Stimulated activated CD8-positive, alpha-beta memory T cell treated with anti-CD3 and anti-CD28 coated beads, Interleukin-15, amount 100 ng/mL, for 1 hour (primary cell): ENCODE data around the gene DNAJA1.
"Not testable (repeated sequence)": the region's sequence is repeated elsewhere in the genome, so short reads cannot be mapped to it uniquely, and the experiment has no call there.

Experiments used
- DNase-seq: peaks from one replicate; pipeline ENCODE4 v3.0.0-alpha.2; 2020; ENCODE audit warnings: low read depth

The DNAJA1 gene

DNA sequence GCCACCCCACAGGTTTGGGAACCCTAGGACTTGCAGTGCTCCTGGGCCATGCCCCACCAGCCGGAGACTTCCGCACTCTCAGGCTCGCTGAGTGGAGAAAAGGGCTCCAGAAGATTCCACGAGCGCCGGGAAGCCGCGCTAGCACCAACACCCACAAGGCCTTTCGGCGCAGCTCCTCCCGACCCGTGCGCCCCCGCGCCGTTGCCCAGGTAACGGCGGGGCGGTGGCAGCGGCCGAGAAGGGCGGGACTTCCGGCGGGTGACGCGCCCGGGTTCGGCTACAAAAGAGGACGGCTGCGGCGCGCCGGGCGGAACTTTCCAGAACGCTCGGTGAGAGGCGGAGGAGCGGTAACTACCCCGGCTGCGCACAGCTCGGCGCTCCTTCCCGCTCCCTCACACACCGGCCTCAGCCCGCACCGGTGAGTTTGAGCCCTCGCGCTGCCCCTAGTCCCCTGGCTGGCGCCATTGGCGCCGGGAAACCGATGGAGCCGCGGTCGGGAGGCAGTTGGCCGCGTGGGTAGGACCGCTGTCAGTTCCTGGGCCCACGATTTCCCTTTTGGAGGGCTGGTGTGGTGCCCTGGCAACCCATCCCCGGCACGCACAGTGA lies at the start of gene DNAJA1:
Gene DNAJA1, plus strand, starts transcription at position 308 of the 606 bp plus-strand sequence. CDS start 1,212 bp downstream, outside the sequence.
- DNase-seq = peak; percentile 93

DNA sequence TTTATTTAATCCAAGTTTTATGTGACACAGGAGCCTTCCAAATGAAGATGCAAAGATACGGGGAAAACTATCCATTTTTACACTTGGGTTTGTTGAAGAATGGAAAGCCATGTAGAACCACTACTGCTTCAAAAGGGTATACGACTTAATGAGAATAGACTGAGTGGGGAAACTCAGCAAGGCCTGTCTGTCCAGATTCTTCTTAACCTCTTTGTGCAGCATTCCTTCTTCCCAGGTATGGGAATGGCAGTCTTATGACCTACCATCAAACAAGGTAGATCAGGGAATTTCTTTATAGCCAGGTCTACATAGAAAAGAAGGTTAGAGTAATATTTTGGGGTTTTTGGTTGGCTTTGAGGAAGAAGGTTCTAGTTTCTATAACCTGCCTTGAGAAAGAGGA lies 47.0 kb upstream of the DNAJA1 start:
- no peak for DNase-seq

DNA sequence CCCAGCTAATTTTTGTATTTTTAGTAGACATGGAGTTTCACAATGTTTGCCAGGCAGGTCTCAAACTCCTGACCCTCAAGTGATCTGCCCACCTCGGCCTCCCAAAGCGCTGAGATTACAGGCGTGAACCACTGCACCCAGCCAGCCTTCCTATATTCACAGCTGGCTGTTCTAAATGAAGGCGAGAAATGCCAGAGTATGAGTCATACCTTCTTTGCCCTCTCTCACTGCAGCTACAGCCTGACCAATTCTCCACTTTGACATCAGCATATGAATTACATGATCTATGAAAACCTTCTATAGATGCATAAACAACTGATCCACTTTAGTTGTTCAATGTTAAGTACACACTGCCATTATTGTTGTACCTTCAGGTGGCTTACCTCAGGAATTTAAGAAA lies 38.1 kb upstream of the DNAJA1 start:
- DNase-seq = no peak

DNA sequence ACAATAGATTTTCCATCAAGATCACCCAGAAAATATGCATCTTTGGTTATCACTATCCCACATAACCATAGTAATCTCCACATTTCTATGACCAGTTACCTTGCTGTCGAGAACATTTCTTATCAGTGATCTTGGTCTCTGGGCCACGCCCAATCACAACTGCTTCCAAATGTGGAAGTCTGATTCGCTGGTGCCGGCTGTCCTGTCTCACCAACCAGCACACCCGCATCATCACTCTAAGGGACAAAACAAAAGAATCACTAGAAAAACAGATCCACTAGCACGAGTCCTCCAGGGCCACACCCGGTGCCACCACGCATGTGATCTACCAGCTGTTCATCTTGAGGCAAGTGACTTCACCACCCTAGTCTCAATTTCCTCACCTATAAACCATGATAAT lies 35.4 kb upstream of the DNAJA1 start:
- DNase-seq = no peak

DNA sequence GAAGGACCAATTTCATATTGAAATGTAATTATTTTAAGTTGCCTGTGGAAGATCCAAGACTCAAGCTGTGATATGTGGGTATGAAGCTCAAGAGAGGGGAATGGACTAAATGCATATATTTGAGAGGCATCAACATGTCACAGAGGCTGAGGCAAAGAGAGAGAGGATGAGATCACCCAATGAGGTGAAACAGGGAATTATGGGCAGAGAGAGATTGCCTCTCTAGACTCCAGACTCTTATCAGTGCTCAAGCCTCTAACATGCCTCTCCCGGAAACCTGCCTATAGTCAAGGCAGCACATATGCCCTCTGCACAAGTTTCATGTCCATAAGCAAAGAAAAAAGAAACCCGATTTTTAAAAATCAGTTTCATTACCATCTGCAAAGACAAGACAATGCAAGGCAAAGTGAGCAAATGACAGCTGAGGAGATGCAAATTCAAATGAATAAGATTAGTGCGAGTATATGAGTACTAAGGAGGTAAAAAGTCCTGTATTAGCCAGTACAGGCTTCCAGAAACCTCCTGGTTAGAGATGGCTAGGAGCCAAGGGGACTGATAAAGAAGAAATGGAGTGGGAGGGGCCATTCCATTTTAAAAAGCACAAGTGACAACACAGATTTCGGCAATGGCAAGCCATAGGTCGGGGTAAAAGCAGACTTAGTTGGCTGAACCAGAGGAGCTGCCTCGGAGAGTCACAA lies 33.0 kb upstream of the DNAJA1 start:
- DNase-seq = no peak

DNA sequence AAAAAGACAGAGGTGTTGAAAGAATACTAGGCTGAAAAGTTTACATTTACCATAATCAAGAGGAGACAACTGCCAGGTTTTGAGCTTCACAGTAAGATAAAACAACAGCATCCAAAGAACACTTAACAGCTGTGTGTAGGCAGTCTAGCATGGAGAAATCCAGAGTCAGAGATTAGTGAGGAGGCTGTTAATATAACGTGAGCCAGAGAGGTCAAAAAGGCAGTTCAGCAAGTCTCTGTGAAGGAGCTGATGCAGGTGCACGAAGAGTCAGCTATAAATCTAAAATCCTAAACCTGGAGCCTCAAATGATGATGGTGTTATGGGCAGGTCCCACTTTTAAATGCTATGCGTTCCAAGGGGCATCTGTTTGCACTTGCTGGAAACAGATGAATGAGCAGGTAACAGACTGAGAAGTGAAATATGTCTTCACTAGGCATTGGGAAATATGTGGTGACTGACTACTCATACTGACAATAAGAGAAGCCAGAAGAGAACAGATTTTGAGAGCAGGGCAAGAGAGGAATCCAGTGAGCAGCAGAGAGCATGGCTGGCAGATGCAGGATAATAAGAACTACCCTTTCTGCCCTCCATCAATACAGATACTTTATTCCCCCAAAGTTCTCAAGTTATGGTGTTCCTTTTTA lies 32.4 kb upstream of the DNAJA1 start:
- no peak for DNase-seq

DNA sequence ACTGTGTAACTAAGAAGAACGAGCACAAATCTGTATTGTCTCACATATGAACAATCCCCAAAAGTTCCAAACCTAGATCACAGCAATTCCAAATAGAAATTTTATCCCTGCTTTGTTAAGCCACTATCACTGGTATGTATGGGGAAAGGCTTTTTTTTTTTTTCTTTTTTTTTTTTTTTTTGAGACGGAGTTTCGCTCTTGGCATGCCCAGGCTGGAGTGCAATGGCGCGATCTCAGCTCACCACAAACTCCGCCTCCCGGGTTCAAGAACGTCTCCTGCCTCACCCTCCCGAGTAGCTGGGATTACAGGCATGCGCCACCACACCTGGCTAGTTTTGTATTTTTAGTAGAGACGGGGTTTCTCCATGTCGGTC lies 24.4 kb upstream of the DNAJA1 start:
- DNase-seq = not testable (repeated sequence)

DNA sequence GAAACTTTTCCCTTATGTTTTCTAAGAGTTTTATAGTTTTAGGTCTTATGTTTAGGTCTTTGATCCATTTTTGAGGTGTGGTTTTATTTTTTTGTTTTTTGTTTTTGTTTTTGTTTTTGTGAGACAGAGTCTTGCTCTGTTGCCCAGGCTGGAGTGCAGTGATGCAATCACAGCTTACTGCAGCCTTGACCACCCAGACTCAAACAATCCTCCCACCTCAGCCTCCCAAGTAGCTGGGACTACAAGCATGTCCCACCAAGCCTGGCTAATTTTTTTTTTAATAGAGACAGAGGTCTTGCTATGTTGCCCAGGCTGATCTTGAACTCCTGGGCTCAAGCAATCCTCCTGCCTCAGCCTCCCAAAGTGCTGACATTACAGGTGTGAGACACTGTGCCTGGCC lies 19.7 kb upstream of the DNAJA1 start:
- DNase-seq = not testable (repeated sequence)

DNA sequence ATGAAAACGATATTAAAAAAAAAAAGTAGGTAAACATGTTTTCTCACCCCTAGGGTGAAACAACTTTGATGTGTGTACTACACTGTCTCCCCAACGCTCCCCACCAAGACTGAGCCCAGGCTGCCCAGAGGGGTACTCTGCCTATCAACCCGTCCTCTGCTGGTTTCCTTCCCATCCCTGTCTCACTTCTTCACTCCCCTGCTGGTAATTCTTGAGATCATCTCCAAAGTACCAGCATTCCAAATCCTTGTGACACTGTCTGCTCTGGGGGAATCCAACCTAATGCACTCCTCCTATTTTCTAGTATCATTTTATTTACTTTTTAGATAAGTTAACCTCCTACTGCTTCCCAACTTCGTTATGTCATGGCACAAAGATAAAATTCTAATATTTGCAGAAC lies 17.3 kb upstream of the DNAJA1 start:
- DNase-seq = no peak

DNA sequence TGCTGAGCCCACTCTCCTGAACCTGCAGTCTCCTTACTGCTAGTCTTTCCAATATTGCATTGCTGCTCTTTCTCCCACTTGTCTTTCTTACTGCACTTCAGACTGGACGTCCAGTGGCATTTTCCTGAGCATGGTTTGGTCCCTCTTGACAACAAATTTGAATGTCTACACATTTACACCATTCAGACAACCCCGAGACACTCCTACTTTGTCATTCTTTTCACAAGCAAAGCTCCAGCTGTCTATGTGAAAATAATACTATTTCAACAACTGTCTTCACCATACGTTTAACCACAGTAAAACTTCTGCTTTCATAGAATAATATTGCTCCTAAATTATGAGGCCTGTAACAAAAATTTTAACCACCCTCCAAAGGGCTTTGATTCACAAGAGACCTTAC lies 13.2 kb upstream of the DNAJA1 start:
- no peak for DNase-seq

DNA sequence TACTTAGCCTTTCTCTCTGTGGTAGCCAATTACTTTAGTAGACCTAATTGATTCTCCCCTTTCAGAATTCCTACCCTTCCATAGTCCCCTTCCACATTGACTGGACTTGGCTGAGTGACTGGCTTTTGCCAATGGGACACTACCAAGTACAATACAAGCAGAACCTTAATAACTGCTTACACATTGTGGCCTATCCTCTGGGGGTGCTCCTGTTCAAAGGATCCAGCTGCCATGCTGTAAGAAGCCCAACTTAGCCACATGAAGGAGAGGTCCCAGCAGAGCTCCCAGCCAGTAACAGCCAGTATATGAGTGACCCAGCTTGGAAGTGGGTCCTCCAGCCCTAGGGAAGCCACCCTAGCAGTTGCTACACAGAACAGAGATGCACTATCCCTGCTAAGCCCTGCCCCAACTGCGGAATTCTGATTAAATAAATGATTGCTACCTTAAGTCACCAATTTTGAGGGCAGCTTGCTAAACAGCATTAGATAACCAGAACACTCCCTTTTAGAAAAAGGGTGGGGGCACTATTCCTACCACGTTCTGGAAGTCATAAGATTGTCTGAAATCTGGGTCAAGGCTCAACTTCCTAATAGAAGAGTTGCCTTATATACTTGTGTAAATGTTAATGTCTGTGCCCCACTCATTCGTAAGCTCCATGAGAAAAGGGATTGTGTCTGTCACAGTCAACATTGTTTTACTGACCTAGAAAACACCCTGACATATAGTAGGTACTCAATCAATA lies 12.6 kb upstream of the DNAJA1 start:
- no peak for DNase-seq

DNA sequence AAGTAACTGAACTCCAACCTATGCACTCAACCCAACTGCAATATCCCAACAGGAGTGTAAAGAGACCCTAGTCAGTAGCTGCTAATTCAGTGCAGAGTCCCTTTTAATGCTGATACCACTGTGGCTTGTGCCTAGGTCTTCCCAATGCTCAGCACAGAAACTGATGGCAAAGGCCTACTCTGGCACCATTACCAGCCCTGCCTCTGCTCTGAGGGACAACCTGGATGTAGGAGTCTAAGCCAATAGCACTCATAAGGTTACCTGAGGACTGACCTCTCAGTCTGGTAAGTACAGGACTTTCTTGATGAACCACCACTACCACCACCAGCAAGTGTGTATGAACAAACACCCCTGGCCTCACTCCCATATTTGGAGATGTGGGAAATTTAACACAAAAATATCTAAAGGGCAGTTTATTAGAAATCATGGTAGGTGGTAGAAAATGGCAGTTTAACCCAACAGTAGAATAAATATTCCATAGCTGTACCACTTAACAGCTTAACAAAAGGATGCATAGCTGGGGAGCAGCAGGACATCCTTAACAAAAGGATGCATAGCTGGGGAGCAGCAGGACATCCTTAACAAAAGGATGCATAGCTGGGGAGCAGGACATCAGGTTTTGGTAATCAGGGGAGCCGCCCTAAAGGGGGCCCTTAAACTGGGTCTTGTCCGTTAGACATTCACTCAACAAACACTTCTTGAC lies 11.0 kb upstream of the DNAJA1 start:
- no peak for DNase-seq

DNA sequence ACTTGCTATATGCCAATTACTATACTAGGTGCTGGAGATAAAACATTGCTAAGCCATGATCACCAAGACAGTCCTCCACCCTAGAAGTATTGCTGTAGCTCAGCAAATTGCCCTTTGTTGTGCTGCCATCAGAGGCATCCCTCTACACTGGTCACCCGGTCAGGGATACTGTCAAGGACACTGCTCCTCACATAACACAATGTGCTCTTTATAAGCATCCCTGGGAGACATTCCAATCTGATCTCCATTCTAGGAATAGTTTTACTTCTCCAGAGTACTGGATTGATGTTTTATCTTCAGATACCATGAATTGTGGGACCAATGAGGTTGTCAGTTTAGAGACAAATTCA lies 10.4 kb upstream of the DNAJA1 start:
- DNase-seq = no peak

DNA sequence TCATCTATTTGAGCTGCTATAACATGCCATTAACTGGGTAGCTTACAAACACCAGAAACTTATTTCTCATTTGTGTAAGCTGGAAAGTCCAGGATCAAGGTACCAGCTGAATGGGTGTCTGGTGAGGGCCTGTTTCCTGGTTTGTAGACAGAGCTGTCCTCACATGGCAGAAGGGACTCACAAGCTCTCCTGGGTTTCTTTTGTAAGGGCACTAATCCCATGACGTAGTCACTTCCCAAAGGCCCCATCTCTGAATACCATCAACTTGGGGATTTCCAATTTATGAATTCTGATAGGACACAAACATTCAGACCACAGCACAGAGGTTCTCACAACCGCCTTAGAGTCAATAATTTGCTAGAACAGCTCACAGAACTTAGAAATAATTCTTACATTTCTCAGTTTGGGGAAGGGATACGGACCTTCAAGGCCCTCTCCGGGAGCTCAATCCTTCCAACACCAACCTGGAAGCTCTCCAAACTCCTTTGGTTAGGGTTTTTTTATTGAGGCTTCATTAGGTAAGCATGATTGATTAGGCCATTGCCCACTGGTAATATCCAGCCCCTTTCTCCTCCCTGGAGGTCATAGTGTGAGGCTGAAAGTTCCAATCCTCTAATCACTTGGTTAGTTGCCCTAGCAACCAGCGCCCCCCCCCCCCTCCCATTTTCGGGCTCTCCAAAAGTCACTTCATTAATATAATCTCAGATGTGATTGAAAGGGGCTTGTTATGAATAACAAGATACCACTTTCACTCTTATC lies 7.6 kb upstream of the DNAJA1 start:
- no peak for DNase-seq

DNA sequence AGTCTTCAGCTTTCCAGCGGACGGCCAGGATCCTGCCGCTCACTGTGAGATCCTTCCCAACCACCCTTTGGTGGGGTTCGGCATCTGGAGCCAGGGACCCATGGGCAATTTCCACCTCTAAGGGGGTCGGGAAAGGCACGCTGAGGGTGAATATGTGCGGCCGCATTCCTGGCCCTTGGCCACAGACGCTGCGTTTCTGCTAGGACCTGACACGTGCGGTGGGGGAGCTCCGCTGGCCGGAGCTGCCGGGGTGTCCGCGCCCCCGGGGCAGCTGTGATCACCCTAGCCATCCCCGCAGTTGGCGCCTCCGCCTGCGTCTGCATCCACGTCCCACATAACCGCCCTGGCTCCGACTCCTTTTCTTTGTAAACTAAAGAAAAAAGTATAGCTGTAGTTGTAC lies 5.3 kb upstream of the DNAJA1 start:
- DNase-seq = no peak

DNA sequence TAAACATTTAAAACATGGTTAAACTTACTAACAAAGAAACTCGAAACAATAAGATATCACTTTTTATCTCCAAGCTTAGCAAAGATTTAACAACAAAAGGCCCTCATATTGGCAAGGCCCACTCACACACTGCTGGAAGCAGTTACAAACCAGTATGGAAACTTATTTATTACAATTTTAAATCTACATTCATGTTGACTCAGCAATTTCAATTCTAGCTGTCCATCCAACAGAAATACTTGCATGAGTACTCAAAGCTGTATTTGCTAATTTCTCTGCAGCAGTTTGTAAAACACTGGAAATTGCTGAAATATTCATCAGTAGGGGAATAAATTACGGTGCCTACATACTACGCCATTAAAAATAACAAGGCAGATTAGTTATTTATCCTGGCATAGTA lies 2.8 kb upstream of the DNAJA1 start:
- DNase-seq = no peak

DNA sequence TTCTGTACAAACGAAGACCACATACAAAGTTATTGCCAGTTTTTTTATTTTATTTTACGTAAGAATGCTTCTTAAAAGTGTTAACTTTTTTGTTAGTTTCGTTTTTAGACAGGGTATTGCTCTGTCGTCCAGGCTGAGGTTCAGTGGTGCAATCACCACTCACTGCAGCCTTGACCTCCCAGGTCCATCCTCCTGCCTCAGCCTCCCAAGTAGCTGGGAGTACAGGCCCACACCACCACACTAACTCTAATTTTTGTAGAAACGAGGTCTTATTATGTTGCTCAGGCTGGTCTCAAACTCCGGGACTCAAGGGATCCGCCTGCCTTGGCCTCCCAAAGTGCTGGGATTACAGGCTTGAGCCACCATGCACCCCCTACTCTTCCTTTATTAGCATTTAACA lies 2.3 kb upstream of the DNAJA1 start:
- DNase-seq = no peak

DNA sequence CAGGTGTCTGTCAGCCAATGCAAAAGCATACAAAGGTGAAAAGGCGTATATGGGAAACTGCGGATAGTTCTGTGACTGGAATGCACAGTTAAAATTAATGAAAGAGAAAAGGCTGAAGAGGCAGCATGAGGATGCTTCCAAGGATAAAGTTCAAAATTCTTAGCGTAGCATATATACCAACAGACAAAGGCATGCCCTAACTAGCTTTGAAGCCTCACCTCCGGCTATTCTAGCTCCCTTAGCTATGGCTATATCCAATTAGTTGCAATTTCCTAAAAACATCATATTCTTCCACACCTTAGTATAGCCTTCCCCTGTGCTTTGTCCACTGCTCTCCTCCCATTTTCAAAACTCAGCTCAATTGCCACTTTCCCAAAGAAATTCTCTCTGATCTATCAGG lies 1.4 kb upstream of the DNAJA1 start:
- no peak for DNase-seq

DNA sequence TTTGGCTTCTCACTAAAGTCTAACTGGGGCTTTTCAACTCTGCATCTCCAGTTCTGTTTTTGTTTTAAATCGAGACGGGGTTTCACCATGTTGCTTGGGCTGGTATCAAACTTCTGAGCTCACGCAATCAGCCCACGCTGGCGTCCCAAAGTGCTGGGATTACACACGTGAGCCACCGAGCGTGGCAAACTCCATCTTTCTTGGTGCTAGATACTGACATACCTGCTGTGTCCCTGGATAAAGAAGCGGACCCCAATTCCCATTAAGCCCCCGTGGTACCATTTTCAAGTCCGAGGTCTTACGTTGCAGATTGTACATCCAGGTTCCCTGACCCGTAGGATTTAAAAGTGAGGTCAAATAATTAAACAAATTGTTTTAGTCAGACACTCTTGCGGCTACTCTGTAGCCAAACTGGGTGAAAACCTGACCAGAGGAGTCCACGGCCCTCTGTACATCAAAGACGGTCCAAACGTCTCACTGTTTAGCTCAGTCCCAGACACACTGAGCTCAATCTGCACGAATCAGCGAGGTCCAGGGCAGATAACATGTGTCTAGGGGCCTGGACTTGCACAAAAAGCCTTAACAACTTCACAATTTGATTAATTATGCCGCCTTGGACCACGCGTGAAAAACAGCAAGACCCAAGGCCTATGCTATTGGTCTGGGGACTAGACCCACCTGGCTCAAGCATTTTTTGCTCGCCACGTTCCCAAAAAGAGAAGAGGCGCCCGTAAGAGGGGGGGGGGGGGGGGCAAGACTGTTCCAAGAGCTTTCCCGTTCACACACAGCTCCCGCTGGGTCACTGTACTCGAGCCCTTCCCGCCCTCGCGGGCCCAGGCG lies 727 bp upstream of the DNAJA1 start:
- DNase-seq = no peak

DNA sequence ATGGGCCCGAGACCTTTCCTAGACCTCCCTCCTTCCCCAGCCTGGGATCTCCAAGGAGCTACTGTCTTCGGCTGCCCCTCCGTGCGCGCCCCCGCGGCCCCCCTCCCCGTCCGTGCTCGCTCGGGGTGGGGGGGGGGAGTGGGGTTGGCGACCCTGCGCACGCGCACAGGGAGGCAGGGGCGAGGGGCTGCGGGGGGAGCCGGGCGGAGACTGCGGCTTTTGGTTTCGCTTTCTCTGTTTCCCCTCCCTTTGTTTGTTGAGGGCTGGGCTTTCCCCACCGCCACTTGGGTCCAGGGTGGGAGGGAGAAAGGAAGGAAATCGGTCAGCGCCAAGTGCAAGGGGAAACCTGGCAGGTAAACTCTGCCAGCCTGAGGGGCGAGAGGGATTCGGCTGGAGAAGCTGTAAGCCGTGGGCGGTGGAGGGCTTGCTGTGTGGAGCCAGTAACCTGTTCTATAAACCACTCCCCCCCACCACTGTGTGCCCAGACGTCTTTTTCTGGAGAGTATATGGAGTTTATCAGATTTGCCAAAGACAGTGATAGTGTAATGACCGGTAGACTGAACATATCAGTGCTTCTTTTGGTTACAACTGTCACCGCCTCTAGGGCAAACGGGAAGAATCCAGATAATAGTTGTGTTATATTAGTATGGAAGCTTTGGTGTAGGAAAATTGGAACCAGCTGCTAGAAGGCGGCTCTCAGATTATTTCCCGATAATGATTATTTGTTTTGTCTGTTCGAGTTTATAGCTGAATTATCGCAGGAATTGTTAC lies 684 bp downstream of the DNAJA1 start:
- DNase-seq = peak; percentile 39
